Urinary bladder (tissue), 4 donors: ENCODE measurements around the gene RPRD1A. TPM values are rescaled to one million over a fixed set of nuclear protein-coding genes. Genes with fewer than 3 reads are reported as not detected.
"Not testable (repeated sequence)": the region's sequence is repeated elsewhere in the genome, so short reads cannot be mapped to it uniquely, and the experiment has no call there.

Source experiments
- DNase-seq: peaks from one replicate; pipeline ENCODE4 v3.0.0-alpha.2; 2015; ENCODE audit errors: extremely low spot score
- H3K27ac ChIP-seq: one replicate; pipeline ENCODE4 v1.5.1; 2013; ENCODE audit warnings: low read depth, mild to moderate bottlenecking, moderate library complexity
- H3K36me3 ChIP-seq: one replicate; pipeline ENCODE4 v1.6.1; 2013; ENCODE audit warnings: mild to moderate bottlenecking, moderate library complexity; ENCODE audit not compliant: insufficient read depth
- H3K4me1 ChIP-seq: one replicate; pipeline ENCODE4 v1.6.1; 2013; ENCODE audit warnings: mild to moderate bottlenecking, moderate library complexity; ENCODE audit not compliant: insufficient read depth
- H3K4me3 ChIP-seq: one replicate; pipeline ENCODE4 v1.5.1; 2013; ENCODE audit warnings: low read depth, low read length
- WGBS: extraction: QIAGEN DNeasy Blood & Tissue Kit; methylation state at CpG from one replicate; pipeline ENCODE4 v1.1.7; 2013; 5-methylcytosine and 5-hydroxymethylcytosine counted together
- polyA plus RNA-seq: library from polyadenylated mRNA; stranded (reverse); fragments of 200-250 nt; gene quantifications from one replicate; pipeline ENCODE4 v1.2.3, GENCODE V29; 2013
- total RNA-seq: library from RNA; depleted of rRNA; stranded (reverse); fragments of >200 nt; gene quantifications from one replicate; pipeline ENCODE4 v1.2.3, GENCODE V29; 2014
- donor health status: healthy with polysubstance abuse.
- donor health status: healthy.

Gene RPRD1A
- total and polyA plus RNA-seq, 2 donors = 41.5 to 73.0 TPM

- Histone ChIP-seq H3K4me1 (no peaks in the 10 kb centered on the region), H3K36me3 (no peaks in the 10 kb centered on the region), H3K27ac (no peak overlapping the region), H3K4me3 (no peak overlapping the region)
- 96% methylated on average over 6 of the region's 6 CpGs for WGBS
- DNase-seq = no peak
Observed at GRCh38 chr18:35993013-35993412, 74.3 kb downstream of the RPRD1A start.

GRCh38 chr18:35991696-35992095 is 75.7 kb downstream of the RPRD1A start:
- no peaks in the 10 kb centered on the region for H3K36me3 ChIP-seq

GRCh38 chr18:35983818-35984217 is 83.5 kb downstream of the RPRD1A start:
- peaks cover 6% of the 10 kb centered on the region for H3K36me3 ChIP-seq
- H3K4me1 ChIP-seq = no peaks in the 10 kb centered on the region
- WGBS = 92% methylated on average over 5 of the region's 5 CpGs

More at GRCh38 chr18:35991696-35992095, 75.7 kb downstream of the RPRD1A start:
- Histone ChIP-seq H3K27ac (no peak overlapping the region), H3K4me3 (no peak overlapping the region), H3K4me1 (no peaks in the 10 kb centered on the region)
- no peak for DNase-seq

GRCh38 chr18:35983147-35983546 is 84.2 kb downstream of the RPRD1A start:
- H3K4me3 ChIP-seq = no peak overlapping the region
- H3K4me1 ChIP-seq = no peaks in the 10 kb centered on the region
- H3K27ac ChIP-seq = no peak overlapping the region
- H3K36me3 ChIP-seq = peaks cover 6% of the 10 kb centered on the region
- DNase-seq = no peak

More at GRCh38 chr18:35983818-35984217, 83.5 kb downstream of the RPRD1A start:
- no peak for DNase-seq
- Histone ChIP-seq H3K4me3 (no peak overlapping the region), H3K27ac (no peak overlapping the region)

- Histone ChIP-seq H3K36me3 (peaks cover 6% of the 10 kb centered on the region), H3K4me3 (no peak overlapping the region), H3K4me1 (no peaks in the 10 kb centered on the region), H3K27ac (no peak overlapping the region)
- 69% methylated on average over 2 of the region's 2 CpGs for WGBS
- no peak for DNase-seq
Observed at GRCh38 chr18:35982409-35983114, 84.8 kb downstream of the RPRD1A start.

GRCh38 chr18:35979112-35979511 is 88.2 kb downstream of the RPRD1A start:
- H3K36me3 ChIP-seq = peaks cover 6% of the 10 kb centered on the region

GRCh38 chr18:35974181-35974580 is 93.2 kb downstream of the RPRD1A start:
- DNase-seq = no peak
- Histone ChIP-seq H3K4me1 (no peaks in the 10 kb centered on the region), H3K27ac (no peak overlapping the region), H3K36me3 (no peaks in the 10 kb centered on the region), H3K4me3 (no peak overlapping the region)
- 86% methylated on average over 3 of the region's 3 CpGs for WGBS

More at GRCh38 chr18:35979112-35979511, 88.2 kb downstream of the RPRD1A start:
- no peak overlapping the region for H3K4me3 ChIP-seq
- H3K4me1 ChIP-seq = no peaks in the 10 kb centered on the region
- no peak for DNase-seq
- H3K27ac ChIP-seq = no peak overlapping the region

GRCh38 chr18:35973650-35974049 is 93.7 kb downstream of the RPRD1A start:
- Histone ChIP-seq H3K4me1 (no peaks in the 10 kb centered on the region), H3K4me3 (peak overlapping the region; percentile 82), H3K27ac (no peak overlapping the region), H3K36me3 (no peaks in the 10 kb centered on the region)
- WGBS = 90% methylated on average over 12 of the region's 12 CpGs
- DNase-seq = no peak

- peak; percentile 91 for DNase-seq
- H3K4me3 ChIP-seq = peak within 1 kb of the TSS; percentile 82
- H3K36me3 ChIP-seq = no peaks in the 10 kb centered on the region
- H3K27ac ChIP-seq = peak within 1 kb of the TSS; percentile 75
- no peaks in the 10 kb centered on the region for H3K4me1 ChIP-seq
- WGBS = under 1% methylated on average over 73 of the region's 73 CpGs
Observed at GRCh38 chr18:35972197-35973000, 95.0 kb downstream of the RPRD1A start, which contains the start of gene RMP24. TSS of gene RMP24 (plus strand) at chr18:35972679.

GRCh38 chr18:35971661-35972196 is 95.6 kb downstream of the RPRD1A start:
- no peak for DNase-seq
- Histone ChIP-seq H3K4me3 (peak overlapping the region; percentile 82), H3K4me1 (no peaks in the 10 kb centered on the region), H3K27ac (peak overlapping the region; percentile 63), H3K36me3 (no peaks in the 10 kb centered on the region)
- 33% methylated on average over 15 of the region's 15 CpGs for WGBS

GRCh38 chr18:35969676-35970075 is 97.7 kb downstream of the RPRD1A start:
- no peak for DNase-seq
- Histone ChIP-seq H3K4me3 (no peak overlapping the region), H3K27ac (no peak overlapping the region), H3K4me1 (no peaks in the 10 kb centered on the region), H3K36me3 (no peaks in the 10 kb centered on the region)

GRCh38 chr18:35968278-35968880 is 99.0 kb downstream of the RPRD1A start:
- H3K27ac ChIP-seq = no peak overlapping the region
- H3K4me3 ChIP-seq = no peak overlapping the region
- WGBS = 72% methylated on average over 9 of the region's 9 CpGs
- no peaks in the 10 kb centered on the region for H3K36me3 ChIP-seq
- DNase-seq = no peak
- H3K4me1 ChIP-seq = no peaks in the 10 kb centered on the region

GRCh38 chr18:35967866-35968265 is 99.5 kb downstream of the RPRD1A start:
- not testable (repeated sequence) for DNase-seq, H3K4me3 ChIP-seq, H3K27ac ChIP-seq, H3K4me1 ChIP-seq, H3K36me3 ChIP-seq
- WGBS = 64% methylated on average over 4 of the region's 4 CpGs
